AG10803 (cell line): Measurements from ENCODE around the gene SERPINI2.

Experiments used
- DNase-seq: peaks from one replicate; pipeline ENCODE4 v3.0.0; 2010; ENCODE audit warnings: low read depth
- H3K4me3 ChIP-seq: 2 replicates; pipeline ENCODE4 v1.5.1; 2011; ENCODE audit warnings: mild to moderate bottlenecking, low read length, control low read depth
- TF ChIP-seq, protein P1 (sequence below): conservative IDR thresholded peaks from 2 replicates; pipeline ENCODE4 v1.5.1; 2011; ENCODE audit warnings: mild to moderate bottlenecking, low read length, control low read depth, inconsistent platforms

Gene SERPINI2

DNA sequence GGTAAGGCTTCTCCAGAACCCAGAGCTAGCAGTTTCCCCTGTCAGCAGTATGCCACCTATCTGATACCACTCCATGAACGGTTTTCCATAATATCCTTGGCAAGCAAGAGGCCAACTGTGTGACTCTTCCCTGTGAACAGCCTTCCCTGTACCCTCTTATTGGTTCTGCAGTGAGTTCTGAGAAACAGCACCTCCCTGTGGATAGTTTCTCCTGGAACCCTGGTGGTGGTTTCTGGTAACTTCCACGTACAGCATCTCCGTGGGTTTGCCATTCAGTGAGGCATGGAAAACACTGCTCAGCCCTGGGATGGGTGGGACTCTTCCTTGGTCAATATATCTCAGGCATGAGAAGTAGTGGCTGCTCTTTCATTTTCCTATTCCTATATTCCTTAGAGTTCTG lies 19.4 kb upstream of the SERPINI2 start:
- DNase-seq = no peak

DNA sequence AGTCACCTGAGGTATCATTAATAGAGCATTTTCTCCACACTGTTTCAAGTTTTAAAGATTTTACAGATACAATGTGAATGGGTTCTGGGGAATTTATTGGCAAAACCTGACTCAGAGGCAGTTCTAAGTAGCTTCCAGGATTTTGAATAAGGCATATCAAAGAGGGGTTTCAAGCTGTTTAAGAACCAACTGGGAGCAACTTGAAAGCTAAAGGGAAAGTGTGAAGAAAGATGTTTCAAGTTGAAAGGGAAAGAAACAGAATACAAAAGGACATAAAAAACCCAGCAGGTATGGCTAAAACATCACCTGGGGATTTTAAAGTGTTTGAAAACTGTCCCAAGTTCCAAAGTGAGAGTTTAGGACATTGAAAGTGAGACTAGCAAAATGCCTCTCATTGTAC lies 17.8 kb upstream of the SERPINI2 start:
- TF ChIP-seq, protein P1, sequence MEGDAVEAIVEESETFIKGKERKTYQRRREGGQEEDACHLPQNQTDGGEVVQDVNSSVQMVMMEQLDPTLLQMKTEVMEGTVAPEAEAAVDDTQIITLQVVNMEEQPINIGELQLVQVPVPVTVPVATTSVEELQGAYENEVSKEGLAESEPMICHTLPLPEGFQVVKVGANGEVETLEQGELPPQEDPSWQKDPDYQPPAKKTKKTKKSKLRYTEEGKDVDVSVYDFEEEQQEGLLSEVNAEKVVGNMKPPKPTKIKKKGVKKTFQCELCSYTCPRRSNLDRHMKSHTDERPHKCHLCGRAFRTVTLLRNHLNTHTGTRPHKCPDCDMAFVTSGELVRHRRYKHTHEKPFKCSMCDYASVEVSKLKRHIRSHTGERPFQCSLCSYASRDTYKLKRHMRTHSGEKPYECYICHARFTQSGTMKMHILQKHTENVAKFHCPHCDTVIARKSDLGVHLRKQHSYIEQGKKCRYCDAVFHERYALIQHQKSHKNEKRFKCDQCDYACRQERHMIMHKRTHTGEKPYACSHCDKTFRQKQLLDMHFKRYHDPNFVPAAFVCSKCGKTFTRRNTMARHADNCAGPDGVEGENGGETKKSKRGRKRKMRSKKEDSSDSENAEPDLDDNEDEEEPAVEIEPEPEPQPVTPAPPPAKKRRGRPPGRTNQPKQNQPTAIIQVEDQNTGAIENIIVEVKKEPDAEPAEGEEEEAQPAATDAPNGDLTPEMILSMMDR = no peak
- H3K4me3 ChIP-seq = no peak overlapping the region
- no peak for DNase-seq

More for the DNA sequence above, 19.4 kb upstream of the SERPINI2 start:
- TF ChIP-seq, protein P1 = 0 out of 2 replicates have a peak, but pooled peaks have one; percentile 10
- no peak overlapping the region for H3K4me3 ChIP-seq

GRCh38 chr3:167489571-167489970 lies 15.7 kb upstream of the SERPINI2 start:
- no peak overlapping the region for H3K4me3 ChIP-seq
- DNase-seq = no peak
- TF ChIP-seq, protein P1 = no peak

- no peak for DNase-seq
- H3K4me3 ChIP-seq = no peak overlapping the region
- TF ChIP-seq, protein P1 = no peak
Measured at GRCh38 chr3:167487556-167487955, 13.7 kb upstream of the SERPINI2 start.

GRCh38 chr3:167484551-167484950 lies 10.7 kb upstream of the SERPINI2 start:
- TF ChIP-seq, protein P1 = no peak
- H3K4me3 ChIP-seq = no peak overlapping the region
- no peak for DNase-seq

DNA sequence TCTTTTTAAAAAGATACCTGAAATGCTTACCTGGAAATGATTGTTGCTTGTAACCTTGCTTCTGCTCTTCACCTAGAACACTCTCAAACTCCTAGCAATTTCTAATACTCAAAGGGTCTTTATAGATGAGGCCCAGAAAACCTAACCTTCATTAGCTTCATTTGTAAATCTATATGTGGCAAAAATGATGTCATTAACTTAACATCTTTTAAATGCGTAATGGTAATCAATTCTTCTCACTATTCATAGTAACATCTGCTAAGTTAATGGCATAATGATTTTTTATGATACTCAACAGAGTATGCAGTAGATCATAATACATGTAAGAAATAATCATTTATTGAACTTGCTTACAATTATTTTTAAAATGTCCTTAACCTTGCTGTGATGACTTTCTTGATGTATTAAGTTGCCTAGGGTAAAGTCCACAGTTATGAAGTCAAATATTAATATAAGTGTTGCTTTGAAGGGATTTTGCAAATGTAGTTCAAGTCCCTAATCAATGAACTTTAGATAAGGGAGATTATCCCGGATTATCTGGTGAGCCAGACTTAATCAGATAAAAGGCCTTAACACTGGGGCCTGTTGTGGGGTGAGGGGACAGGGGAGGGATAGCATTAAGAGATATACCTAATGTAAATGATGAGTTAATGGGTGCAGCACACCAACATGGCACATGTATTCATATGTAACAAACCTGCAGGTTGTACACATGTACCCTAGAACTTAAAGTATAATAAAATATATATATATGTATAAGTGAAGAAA lies 10.1 kb upstream of the SERPINI2 start:
- no peak for DNase-seq
- TF ChIP-seq, protein P1 = no peak
- no peak overlapping the region for H3K4me3 ChIP-seq

DNA sequence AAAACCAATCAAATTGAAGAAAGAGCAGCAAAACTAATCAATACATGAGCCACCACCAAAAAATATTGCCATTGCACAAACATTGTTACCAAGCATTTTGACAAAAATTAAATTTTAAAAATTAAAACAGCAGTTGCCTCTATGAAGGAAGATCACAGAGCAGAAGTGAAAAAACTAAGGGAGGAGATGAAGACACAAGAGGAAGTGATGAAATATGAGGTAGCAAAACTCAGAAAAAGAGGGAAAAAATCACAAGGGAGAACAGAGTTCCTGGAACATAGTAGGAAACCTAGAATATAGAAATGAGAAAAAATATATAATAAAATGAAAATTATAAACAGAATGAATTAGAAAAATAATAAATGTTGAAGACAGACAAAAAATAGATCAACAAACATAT lies 7.3 kb upstream of the SERPINI2 start:
- H3K4me3 ChIP-seq = no peak overlapping the region
- TF ChIP-seq, protein P1 = no peak
- no peak for DNase-seq
